Osteocyte (in vitro differentiated cells): ENCODE measurements around the gene NCOA3. TPM values are rescaled to one million over a fixed set of nuclear protein-coding genes. Genes with fewer than 3 reads are reported as not detected.

Source experiments
- DNase-seq: peaks from one replicate; pipeline ENCODE4 v3.0.0; 2021; ENCODE audit warnings: mixed read lengths; ENCODE audit not compliant: unreplicated experiment; ENCODE audit errors: extremely low spot score
- H3K27ac Mint-ChIP-seq: one replicate; pipeline ENCODE4 v1.8.0; 2021; ENCODE audit warnings: mild to moderate bottlenecking, mixed read lengths; ENCODE audit not compliant: unreplicated experiment
- H3K27me3 Mint-ChIP-seq: one replicate; pipeline ENCODE4 v1.8.0; 2021; ENCODE audit warnings: mixed read lengths; ENCODE audit not compliant: unreplicated experiment
- H3K36me3 Mint-ChIP-seq: one replicate; pipeline ENCODE4 v1.8.0; 2021; ENCODE audit warnings: mixed read lengths; ENCODE audit not compliant: unreplicated experiment
- H3K4me1 Mint-ChIP-seq: one replicate; pipeline ENCODE4 v1.8.0; 2021; ENCODE audit warnings: mixed read lengths; ENCODE audit not compliant: unreplicated experiment
- H3K4me3 Mint-ChIP-seq: one replicate; pipeline ENCODE4 v1.8.0; 2021; ENCODE audit warnings: mild to moderate bottlenecking, moderate library complexity, mixed read lengths; ENCODE audit not compliant: unreplicated experiment
- H3K9me3 Mint-ChIP-seq: one replicate; pipeline ENCODE4 v1.8.0; 2021; ENCODE audit warnings: mixed read lengths; ENCODE audit not compliant: unreplicated experiment
- total RNA-seq: library from RNA; stranded (reverse); gene quantifications from 2 replicates; pipeline ENCODE4 v1.2.1, GENCODE V29; 2021
- TF ChIP-seq, protein P1 (sequence below): fragments of 200-600 bp; sonication (generic); IDR thresholded peaks from 2 replicates; pipeline ENCODE4 v1.5.0; 2021; ENCODE audit warnings: antibody characterized with exemption, mild to moderate bottlenecking, moderate library complexity

NCOA3 gene
- total RNA-seq, 1 donor from 2014 or later = 75.9 TPM

DNA sequence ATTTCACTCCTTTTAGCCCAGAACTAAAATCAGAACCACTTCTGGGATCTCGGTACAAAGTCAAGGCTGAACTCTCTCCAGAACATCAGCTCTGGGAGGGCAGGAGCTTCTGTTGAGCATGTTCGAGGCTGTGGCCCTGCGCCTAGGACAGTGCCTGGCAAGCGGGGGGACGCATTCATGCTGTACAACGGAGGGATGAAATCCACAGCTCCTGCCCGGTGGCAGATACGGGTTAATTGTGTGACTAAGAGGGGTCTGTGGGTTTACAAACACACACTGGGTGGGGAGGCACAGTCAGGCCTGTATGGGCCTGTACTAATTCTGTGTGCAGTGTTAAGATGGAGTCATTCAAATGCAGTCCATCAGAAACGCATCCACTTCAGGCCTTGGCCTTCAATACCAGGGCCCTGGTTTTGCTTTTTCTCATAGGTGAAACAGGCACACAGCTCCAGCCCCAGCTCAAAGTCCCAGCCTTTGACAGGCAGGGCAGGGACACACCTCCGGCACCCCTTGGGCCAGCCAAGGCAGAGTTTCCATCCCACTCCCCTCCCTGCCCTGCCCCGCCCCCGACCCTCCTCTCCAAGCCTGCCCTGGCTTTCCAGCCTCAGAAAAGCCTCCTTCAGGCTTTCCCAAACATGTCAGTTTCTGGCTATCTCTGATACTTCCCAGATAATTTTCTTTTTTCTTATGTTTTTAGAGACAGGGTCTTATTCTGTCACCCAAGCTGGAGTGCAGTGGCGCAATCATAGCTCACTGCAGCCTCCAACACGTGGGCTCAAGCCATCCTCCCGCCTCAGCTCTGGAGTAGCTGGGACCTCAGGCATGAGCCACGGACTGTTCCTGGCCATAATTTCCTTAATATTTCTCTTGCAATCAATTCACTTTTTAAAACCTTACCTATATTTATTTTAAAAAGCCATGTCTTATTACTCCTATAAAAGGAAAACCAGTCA is 173.8 kb downstream of the NCOA3 start:
- TF ChIP-seq, protein P1, sequence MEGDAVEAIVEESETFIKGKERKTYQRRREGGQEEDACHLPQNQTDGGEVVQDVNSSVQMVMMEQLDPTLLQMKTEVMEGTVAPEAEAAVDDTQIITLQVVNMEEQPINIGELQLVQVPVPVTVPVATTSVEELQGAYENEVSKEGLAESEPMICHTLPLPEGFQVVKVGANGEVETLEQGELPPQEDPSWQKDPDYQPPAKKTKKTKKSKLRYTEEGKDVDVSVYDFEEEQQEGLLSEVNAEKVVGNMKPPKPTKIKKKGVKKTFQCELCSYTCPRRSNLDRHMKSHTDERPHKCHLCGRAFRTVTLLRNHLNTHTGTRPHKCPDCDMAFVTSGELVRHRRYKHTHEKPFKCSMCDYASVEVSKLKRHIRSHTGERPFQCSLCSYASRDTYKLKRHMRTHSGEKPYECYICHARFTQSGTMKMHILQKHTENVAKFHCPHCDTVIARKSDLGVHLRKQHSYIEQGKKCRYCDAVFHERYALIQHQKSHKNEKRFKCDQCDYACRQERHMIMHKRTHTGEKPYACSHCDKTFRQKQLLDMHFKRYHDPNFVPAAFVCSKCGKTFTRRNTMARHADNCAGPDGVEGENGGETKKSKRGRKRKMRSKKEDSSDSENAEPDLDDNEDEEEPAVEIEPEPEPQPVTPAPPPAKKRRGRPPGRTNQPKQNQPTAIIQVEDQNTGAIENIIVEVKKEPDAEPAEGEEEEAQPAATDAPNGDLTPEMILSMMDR = no peak

GRCh38 chr20:47676219-47676721 is 174.6 kb downstream of the NCOA3 start:
- no peak overlapping the region for H3K4me3 Mint-ChIP-seq
- H3K36me3 Mint-ChIP-seq = no peaks in the 10 kb centered on the region
- no peaks in the 10 kb centered on the region for H3K9me3 Mint-ChIP-seq
- no peak overlapping the region for H3K27ac Mint-ChIP-seq
- no peak for DNase-seq
- H3K27me3 Mint-ChIP-seq = no peaks in the 10 kb centered on the region
- no peaks in the 10 kb centered on the region for H3K4me1 Mint-ChIP-seq
- TF ChIP-seq, protein P1 = no peak

More for the DNA sequence above, 173.8 kb downstream of the NCOA3 start:
- Mint-ChIP-seq H3K36me3 (no peaks in the 10 kb centered on the region), H3K4me1 (no peaks in the 10 kb centered on the region), H3K27ac (no peak overlapping the region), H3K4me3 (no peak overlapping the region), H3K9me3 (no peaks in the 10 kb centered on the region), H3K27me3 (no peaks in the 10 kb centered on the region)
- no peak for DNase-seq

- Mint-ChIP-seq H3K36me3 (no peaks in the 10 kb centered on the region), H3K4me1 (no peaks in the 10 kb centered on the region), H3K4me3 (no peak overlapping the region), H3K27ac (no peak overlapping the region), H3K9me3 (no peaks in the 10 kb centered on the region), H3K27me3 (no peaks in the 10 kb centered on the region)
- DNase-seq = no peak
- TF ChIP-seq, protein P1 = no peak
Measured at GRCh38 chr20:47676912-47677634, 175.4 kb downstream of the NCOA3 start.

- TF ChIP-seq, protein P1 = peak; percentile 84
- no peak for DNase-seq
- no peak overlapping the region for H3K27ac Mint-ChIP-seq
- H3K36me3 Mint-ChIP-seq = no peaks in the 10 kb centered on the region
- H3K9me3 Mint-ChIP-seq = no peaks in the 10 kb centered on the region
- H3K4me3 Mint-ChIP-seq = no peak overlapping the region
- no peaks in the 10 kb centered on the region for H3K27me3 Mint-ChIP-seq
- no peaks in the 10 kb centered on the region for H3K4me1 Mint-ChIP-seq
Measured at GRCh38 chr20:47677635-47678453, 176.2 kb downstream of the NCOA3 start.
